Stromal cell of bone marrow (primary cell): Measurements from ENCODE around the gene ASCL4.
A peak's percentile ranks its signal among the peaks of the same experiment; 100 is the strongest.
"Not testable (repeated sequence)": the region's sequence is repeated elsewhere in the genome, so short reads cannot be mapped to it uniquely, and the experiment has no call there.

Source experiments
- DNase-seq: peaks from one replicate; pipeline ENCODE4 v3.0.0-alpha.2; 2012; ENCODE audit warnings: low read depth

Gene ASCL4, protein sequence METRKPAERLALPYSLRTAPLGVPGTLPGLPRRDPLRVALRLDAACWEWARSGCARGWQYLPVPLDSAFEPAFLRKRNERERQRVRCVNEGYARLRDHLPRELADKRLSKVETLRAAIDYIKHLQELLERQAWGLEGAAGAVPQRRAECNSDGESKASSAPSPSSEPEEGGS

GRCh38 chr12:107774349-107775029 is at the start of gene ASCL4:
Gene ASCL4, plus strand, starts transcription at chr12:107774704. Its CDS starts 515 bp downstream, at chr12:107775219.
- DNase-seq: no peak

- not testable (repeated sequence) for DNase-seq
These were observed 47.2 kb upstream of the ASCL4 start for GRCh38 chr12:107727327-107727726.

DNA sequence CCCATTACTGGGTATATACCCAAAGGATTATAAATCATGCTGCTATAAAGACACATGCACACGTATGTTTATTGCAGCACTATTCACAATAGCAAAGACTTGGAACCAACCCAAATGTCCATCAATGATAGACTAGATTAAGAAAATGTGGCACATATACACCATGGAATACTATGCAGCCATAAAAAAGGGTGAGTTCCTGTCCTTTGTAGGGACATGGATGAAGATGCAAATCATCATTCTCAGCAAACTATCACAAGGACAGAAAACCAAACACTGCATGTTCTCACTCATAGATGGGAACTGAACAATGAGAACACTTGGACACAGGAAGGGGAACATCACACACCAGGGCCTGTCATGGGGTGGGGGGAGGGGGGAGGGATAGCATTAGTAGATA is 46.8 kb upstream of the ASCL4 start:
- not testable (repeated sequence) for DNase-seq

DNA sequence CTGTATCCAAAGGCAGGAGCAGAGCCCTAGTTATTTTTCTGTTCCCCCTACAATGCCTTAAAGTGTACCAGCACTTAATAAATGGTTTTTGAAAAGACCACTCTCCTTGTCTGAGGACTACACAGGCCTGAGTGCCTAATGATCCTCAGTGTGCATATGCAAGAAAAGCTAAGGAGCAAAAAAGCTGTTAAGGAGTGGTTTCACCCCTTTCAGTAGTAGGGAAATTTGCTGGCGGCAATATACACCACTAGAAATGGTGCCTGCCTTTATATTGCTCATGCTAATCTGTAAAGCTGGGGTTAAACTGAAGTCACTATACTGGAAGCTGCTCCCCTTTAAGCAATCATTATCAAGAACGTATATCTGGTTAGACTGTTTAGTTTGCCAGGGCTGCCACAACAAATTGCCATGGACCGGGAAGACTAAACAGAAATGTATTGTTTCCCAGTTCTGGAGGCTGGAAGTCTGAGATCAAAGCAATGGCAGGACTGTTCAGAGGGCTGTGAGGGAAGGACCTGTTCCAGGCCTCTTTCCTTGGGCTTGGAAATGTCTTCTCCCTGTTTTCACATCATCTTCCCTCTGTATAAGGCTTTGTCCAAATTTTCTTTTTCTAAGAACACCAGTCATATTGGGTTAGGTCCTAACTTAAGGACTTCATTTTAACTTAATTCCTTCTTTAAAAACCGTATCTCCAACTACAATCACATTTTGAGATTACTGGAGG is 43.7 kb upstream of the ASCL4 start:
- no peak for DNase-seq

- no peak for DNase-seq
These were observed 43.1 kb upstream of the ASCL4 start for GRCh38 chr12:107731366-107731765.

DNA sequence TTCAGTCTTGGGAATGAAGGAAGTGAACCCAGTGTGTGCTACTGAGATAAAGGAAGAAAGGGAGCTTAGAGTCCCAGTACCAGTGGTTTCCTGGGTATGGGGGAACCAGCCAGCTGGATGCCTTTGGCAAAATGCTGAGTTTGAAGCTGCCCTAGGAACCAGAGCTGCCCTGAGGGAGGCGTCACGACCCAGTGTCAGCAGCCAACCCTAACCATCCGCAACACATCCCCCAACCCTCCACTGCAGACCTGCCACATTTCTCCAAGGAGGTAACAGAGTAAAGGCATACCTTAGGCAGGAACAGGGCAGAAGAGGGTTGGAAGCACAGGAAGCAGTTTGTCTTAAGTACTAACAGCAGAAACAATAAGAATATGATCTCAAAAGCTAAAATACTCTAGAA is 42.1 kb upstream of the ASCL4 start:
- DNase-seq: no peak

DNA sequence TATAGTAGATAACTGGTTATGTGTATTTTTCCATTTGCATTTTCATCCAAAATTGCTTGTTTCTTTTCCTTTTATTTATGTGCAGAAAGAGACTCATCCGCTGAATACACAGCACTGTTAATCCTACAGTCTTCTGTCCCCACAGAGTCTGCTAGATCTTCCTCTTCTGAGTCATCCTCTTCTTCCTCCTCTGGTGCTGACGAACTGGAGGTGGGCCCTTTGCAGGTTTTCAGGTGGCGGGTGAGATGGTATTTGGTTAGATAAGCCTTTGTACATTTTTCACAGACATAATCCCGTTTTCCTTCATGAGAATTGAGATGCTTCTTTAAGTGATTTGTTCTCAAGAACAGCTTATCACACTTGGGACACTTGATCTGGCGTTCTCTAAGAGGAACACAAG is 40.4 kb upstream of the ASCL4 start:
- no peak for DNase-seq

- DNase-seq: no peak
These were observed 38.7 kb upstream of the ASCL4 start for GRCh38 chr12:107735763-107736162.

GRCh38 chr12:107736914-107737313 is 37.6 kb upstream of the ASCL4 start:
- no peak for DNase-seq

GRCh38 chr12:107748472-107748871 is 26.0 kb upstream of the ASCL4 start:
- peak; percentile 81 for DNase-seq

GRCh38 chr12:107749083-107749482 is 25.4 kb upstream of the ASCL4 start:
- DNase-seq: peak; percentile 29

DNA sequence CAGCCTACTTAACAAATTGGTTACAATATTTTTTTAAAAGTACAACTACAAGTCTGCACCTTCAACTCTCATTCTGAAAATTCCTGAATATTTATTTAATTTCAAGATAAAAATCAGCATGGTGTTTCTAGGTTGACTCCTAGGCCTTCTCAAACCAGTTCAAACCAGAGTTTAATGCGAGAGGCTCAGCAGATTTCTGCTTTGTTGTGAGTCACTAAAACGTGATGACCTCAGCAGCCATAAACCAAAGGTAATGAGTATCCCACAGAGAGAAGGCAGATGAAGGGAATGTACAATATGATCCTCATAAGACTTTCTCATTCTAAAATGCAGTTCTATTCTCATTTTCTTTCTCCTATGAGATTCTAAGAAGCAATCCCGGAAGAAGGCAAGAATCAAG is 15.1 kb upstream of the ASCL4 start:
- peak; percentile 84 for DNase-seq

GRCh38 chr12:107760207-107760808 is 14.2 kb upstream of the ASCL4 start:
- DNase-seq: no peak

DNA sequence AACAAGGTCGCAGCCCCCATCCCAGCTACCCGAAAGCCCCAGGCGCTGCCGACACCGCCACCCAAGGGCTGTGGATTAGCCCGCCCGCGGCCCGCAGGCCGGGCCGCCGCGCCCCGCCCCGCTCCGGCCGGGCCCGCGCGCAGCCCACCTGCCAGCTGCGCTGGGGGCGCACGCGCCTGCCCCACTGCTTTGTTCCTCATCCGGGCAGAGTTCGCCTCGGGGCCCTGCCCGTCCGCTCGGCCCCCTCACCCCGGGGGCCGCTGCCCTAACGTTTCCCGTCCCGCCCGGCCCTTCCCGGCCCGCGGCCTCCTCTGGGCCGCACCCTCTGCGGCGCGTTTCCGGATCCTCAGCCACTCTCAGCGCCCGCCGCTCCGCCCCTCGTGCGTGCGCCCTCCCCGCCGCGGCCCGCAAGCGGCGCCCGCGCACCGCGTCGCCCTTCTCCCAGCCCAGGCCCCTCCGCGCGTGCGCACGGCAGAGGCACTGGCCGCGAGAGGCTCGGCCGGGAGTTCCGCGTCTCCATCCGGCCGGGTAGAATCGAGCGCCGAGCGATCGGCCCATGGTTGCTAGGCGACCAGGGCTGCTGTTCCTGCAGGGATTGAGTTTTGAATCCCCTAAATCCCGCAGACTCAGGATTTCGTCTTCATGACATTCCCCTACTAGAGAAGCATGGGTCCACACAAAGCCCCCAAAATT is 13.5 kb upstream of the ASCL4 start, which contains the start of gene PRDM4:
Gene PRDM4, minus strand, starts transcription at position 329 of the 693 bp plus-strand sequence. CDS start 622 bp downstream, outside the sequence.
- DNase-seq: peak; percentile 93

DNA sequence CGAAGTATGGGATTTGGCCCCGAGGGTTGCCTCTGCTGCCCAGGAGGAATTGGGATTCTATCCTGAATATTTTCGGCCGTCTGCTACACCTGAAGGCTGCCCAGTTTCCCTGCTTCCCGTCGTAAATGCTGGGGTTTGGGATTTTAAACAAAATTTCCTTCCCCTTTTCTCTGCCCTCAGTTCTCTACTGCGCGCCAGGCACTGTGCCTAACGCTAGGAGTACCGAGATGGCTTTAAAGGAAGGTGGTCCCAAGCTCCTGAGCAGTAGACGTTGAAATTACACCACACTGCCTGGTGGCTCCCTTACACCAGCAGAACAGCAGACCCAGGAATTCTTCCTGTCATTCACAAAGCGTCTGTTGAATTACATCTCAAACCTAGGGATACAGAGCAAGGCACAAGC is 13.0 kb upstream of the ASCL4 start:
- DNase-seq: no peak

DNA sequence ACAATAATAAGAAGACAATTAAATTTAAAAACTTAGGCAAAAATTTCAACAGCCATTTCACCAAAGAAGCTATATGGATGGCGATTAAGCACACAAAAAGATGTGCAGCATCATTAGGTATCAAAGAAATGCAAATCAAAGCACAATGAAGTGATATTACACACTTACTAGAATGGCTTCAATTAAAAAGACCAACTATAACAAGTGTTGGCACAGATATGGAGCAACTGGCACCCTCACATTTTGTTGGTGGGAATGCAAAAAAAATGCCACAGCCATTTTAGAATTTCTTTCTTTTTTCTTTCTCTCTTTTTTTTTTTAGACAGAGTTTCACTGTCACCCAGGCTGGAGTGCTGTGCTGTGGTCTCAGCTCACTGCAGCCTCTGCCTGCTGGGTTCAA is 11.6 kb upstream of the ASCL4 start:
- DNase-seq: no peak

DNA sequence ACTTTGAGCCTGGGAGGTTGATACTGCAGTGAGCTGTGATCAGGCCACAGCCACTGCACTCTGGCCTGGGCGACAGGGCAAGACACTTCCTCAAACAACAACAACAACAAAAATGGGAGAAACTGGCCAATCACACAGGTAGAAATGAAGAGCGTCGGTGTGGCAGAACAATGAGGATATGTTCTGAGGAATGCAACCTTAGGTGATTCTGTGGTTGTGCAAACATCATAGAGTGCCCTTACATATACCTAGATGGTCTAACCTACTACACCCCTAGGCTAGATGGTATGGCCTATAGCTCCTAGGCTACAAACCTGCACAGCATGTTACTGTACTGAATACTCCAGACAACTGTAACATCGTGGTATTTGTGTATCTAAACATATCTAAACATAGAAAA is 9.9 kb upstream of the ASCL4 start:
- DNase-seq: no peak

- no peak for DNase-seq
These were observed 9.2 kb upstream of the ASCL4 start for GRCh38 chr12:107765316-107765715.

DNA sequence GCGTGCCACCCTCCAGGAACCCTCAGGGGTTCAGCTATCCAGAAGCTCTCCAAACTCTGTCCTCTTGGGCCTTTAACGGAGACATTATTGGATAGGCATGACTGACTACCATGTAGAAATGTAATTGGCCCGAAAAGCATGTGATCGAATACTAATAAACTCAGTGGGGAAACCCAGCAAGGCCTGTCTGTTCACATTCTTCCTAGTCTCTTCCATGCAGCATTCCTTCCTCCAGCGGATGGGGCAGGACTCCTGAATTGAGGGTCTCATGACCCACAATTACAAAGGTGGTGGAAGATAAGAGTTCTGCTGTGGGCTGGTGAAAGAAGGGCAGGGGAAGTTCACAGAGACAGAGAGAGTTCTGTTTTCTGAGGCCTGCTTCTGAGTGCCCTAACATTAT is 7.0 kb upstream of the ASCL4 start:
- no peak for DNase-seq

DNA sequence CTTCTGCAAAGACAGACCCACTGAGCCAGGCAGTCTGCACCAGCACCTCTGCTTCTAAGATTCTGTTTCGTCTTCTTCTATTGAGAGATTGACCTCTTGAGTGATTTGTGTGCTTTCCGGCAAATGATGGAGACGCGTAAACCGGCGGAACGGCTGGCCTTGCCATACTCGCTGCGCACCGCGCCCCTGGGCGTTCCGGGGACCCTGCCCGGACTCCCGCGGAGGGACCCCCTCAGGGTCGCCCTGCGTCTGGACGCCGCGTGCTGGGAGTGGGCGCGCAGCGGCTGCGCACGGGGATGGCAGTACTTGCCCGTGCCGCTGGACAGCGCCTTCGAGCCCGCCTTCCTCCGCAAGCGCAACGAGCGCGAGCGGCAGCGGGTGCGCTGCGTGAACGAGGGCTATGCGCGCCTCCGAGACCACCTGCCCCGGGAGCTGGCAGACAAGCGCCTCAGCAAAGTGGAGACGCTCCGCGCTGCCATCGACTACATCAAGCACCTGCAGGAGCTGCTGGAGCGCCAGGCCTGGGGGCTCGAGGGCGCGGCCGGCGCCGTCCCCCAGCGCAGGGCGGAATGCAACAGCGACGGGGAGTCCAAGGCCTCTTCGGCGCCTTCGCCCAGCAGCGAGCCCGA is 703 bp downstream of the ASCL4 start:
- no peak for DNase-seq

GRCh38 chr12:107776171-107776570 is 1.7 kb downstream of the ASCL4 start:
- DNase-seq: no peak
